OCI-LY3 (cell line): ENCODE measurements around the gene SYNPO2.

Experiments
- CTCF ChIP-seq: fragments of 200-600, 300-600 bp; sonication (generic); IDR thresholded peaks from 2 replicates; pipeline ENCODE4 v1.5.1; 2014; ENCODE audit warnings: antibody characterized with exemption, low read length, low read depth
- EZH2phosphoT487 ChIP-seq: fragments of 200-600 bp; shearing (Covaris generic); IDR thresholded peaks from 2 replicates; pipeline ENCODE4 v1.6.1; 2018; ENCODE audit warnings: antibody characterized with exemption, mixed run types, low read depth

GRCh38 chr4:119025916-119026661 is 137.4 kb downstream of the SYNPO2 start:
- TF ChIP-seq CTCF (no peak), EZH2phosphoT487 (no peak)
